NT2/D1 (cell line): Measurements from ENCODE around the gene LCOR.

Experiments used
- DNase-seq: peaks from one replicate; pipeline ENCODE4 v3.0.0-alpha.2; 2011; ENCODE audit warnings: low read depth, low spot score
- H3K27me3 ChIP-seq: 2 replicates; pipeline ENCODE4 v1.6.0; 2011; ENCODE audit warnings: mild to moderate bottlenecking; ENCODE audit not compliant: insufficient read length, insufficient read depth
- H3K36me3 ChIP-seq: 2 replicates; pipeline ENCODE4 v1.6.1; 2011; ENCODE audit warnings: mild to moderate bottlenecking, low read length, mixed read lengths; ENCODE audit not compliant: insufficient read depth, insufficient read length
- H3K4me1 ChIP-seq: 2 replicates; pipeline ENCODE4 v1.5.1; 2011; ENCODE audit not compliant: insufficient read depth, insufficient read length
- H3K4me3 ChIP-seq: 2 replicates; pipeline ENCODE4 v1.5.1; 2011; ENCODE audit warnings: low read depth; ENCODE audit not compliant: insufficient read length
- H3K9ac ChIP-seq: 2 replicates; pipeline ENCODE4 v1.6.0; 2011; ENCODE audit warnings: low read depth; ENCODE audit not compliant: insufficient read length
- H3K9me3 ChIP-seq: 2 replicates; pipeline ENCODE4 v1.5.1; 2011; ENCODE audit warnings: mild to moderate bottlenecking, low read length; ENCODE audit not compliant: insufficient read depth
- SUZ12 ChIP-seq: IDR thresholded peaks from 2 replicates; pipeline ENCODE4 v1.6.1; 2011; ENCODE audit not compliant: insufficient read length, insufficient read depth; ENCODE audit errors: extremely low read depth
- YY1 ChIP-seq: IDR thresholded peaks from 2 replicates; pipeline ENCODE4 v1.6.1; 2011; ENCODE audit not compliant: insufficient read length, insufficient read depth
- ZNF274 ChIP-seq: IDR thresholded peaks from 2 replicates; pipeline ENCODE4 v1.6.1; 2011; ENCODE audit warnings: mild to moderate bottlenecking, low read depth, low read length

The LCOR gene

DNA sequence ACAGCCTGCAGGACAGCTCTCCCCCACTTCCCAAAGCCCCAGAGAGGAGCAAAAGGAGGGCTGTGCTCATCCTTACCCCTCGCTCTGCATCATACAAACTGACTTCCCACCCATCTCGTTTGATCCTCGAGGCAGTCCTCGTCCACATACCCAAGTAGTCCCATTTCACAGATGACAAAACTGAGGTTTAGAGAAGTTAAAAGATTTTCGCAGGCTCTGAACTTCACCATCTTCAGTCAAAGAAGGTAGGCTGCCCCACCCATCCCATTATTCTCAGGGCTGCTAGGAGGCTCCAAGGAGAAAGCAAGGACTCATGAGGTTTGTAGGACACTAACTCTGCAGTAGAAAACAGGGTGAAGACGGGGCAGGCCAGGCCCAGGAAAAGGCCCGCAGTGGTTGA, 206.6 kb downstream of the LCOR start:
- H3K4me1 ChIP-seq: peaks cover 7% of the 10 kb centered on the region
- no peak overlapping the region for H3K9ac ChIP-seq
- no peak for DNase-seq
- TF ChIP-seq ZNF274: no peak
- no peak for TF ChIP-seq YY1
- no peak for TF ChIP-seq SUZ12
- H3K4me3 ChIP-seq: no peak overlapping the region
- H3K36me3 ChIP-seq: no peaks in the 10 kb centered on the region
- H3K9me3 ChIP-seq: no peaks in the 10 kb centered on the region
- H3K27me3 ChIP-seq: no peaks in the 10 kb centered on the region

DNA sequence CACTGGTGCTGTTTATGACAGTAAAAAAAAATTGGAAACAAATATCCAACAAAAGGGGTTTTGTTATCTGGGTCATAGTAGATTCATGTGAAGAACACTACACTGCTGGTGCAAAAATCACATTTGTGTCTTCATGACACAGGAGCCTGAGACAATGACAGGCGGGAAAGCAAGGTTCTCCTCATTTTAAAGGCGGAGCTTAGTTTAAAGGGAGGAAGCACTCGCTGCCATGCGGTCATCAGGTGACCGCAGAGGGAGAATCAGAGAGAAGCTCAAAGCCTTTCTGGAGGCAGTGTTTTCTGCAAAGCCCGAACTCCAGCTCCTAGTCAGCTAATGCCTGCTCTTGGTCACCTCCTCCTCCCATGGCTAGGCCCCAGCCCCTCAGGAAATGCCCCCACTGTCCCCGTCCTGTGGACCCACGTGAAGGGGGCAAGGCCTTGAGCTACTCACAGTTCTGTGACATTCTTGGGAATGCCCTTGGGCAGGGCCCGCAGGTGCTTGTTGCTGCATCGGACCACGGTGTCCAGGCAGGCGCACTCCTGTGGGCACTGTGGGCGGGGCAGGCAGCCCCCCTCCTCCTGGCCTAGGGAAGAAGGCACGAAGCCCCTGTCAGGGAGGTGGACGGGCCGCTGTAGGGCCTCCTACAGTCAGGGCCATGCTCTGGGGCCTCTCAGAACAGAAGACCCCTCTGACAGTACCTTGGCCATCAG, 207.6 kb downstream of the LCOR start:
- no peak for DNase-seq
- H3K9ac ChIP-seq: no peak overlapping the region
- no peak overlapping the region for H3K4me3 ChIP-seq
- H3K36me3 ChIP-seq: no peaks in the 10 kb centered on the region
- H3K9me3 ChIP-seq: no peaks in the 10 kb centered on the region
- peaks cover 7% of the 10 kb centered on the region for H3K4me1 ChIP-seq
- TF ChIP-seq YY1 (no peak), SUZ12 (no peak), ZNF274 (no peak)
- no peaks in the 10 kb centered on the region for H3K27me3 ChIP-seq

DNA sequence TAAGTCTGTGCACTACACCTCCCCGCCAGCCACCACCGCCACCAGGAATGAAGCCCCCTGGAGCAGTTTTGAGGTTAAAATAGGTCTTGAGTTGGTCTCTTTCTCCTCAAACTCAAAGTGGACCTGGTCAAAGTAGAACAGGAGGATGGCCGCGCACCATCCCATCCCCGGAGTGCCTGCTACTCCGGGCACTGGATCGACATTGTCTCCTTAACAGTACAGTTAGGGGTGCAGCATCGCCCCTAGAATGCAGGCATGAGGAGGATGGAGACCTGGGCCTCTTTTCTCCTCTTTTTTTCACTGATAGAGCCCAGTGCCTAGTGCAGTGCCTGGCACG, 208.1 kb downstream of the LCOR start:
- Histone ChIP-seq H3K4me1 (peaks cover 7% of the 10 kb centered on the region), H3K9ac (no peak overlapping the region), H3K27me3 (no peaks in the 10 kb centered on the region), H3K36me3 (no peaks in the 10 kb centered on the region), H3K4me3 (no peak overlapping the region), H3K9me3 (no peaks in the 10 kb centered on the region)
- no peak for TF ChIP-seq SUZ12
- no peak for TF ChIP-seq YY1
- TF ChIP-seq ZNF274: no peak
- DNase-seq: no peak

DNA sequence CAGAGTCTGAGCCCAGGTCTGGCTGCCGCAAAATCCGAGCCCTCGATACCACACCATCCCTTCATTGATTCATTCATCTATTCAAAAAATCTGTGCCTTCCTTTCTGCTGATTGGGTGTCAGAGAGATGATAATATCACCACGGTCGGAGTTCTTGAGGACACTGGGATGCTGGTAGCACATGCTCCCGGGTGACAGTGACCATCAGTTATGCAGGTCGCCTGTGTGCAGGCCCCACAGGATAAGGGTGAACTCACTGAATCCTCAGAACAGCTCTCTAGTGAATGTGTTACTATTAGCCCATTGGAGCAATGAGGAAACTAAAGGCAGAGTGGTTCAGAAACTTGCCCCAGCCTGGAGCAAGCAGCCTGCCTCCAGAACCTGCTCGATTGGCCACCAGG, 208.6 kb downstream of the LCOR start:
- H3K9me3 ChIP-seq: no peaks in the 10 kb centered on the region
- H3K4me3 ChIP-seq: no peak overlapping the region
- H3K27me3 ChIP-seq: no peaks in the 10 kb centered on the region
- DNase-seq: no peak
- TF ChIP-seq SUZ12 (no peak), YY1 (no peak), ZNF274 (no peak)
- H3K9ac ChIP-seq: no peak overlapping the region
- H3K4me1 ChIP-seq: peaks cover 3% of the 10 kb centered on the region
- H3K36me3 ChIP-seq: no peaks in the 10 kb centered on the region

DNA sequence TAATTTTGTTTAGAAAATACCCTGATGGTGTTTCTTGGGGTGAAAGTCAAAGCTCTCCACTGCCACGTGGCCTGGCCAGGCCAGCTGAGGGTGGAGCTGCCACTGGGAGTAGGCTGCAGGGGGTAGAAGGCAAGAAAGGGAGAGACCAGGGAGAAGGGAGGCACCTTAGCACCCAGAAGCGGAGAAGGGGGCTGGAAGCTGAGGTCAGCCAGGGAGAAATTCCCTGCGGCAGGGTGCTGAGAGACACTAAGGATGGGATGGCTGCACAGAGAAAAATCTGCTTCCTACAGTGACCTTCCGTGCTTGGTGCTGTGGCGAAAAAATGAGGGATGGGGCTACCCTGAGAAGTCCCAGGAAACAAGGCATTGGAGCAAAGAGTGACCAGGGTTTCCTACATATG, 210.0 kb downstream of the LCOR start:
- Histone ChIP-seq H3K4me3 (no peak overlapping the region), H3K4me1 (peaks cover 3% of the 10 kb centered on the region), H3K36me3 (no peaks in the 10 kb centered on the region), H3K9ac (no peak overlapping the region), H3K27me3 (no peaks in the 10 kb centered on the region), H3K9me3 (no peaks in the 10 kb centered on the region)
- TF ChIP-seq ZNF274 (no peak), SUZ12 (no peak), YY1 (no peak)
- no peak for DNase-seq

DNA sequence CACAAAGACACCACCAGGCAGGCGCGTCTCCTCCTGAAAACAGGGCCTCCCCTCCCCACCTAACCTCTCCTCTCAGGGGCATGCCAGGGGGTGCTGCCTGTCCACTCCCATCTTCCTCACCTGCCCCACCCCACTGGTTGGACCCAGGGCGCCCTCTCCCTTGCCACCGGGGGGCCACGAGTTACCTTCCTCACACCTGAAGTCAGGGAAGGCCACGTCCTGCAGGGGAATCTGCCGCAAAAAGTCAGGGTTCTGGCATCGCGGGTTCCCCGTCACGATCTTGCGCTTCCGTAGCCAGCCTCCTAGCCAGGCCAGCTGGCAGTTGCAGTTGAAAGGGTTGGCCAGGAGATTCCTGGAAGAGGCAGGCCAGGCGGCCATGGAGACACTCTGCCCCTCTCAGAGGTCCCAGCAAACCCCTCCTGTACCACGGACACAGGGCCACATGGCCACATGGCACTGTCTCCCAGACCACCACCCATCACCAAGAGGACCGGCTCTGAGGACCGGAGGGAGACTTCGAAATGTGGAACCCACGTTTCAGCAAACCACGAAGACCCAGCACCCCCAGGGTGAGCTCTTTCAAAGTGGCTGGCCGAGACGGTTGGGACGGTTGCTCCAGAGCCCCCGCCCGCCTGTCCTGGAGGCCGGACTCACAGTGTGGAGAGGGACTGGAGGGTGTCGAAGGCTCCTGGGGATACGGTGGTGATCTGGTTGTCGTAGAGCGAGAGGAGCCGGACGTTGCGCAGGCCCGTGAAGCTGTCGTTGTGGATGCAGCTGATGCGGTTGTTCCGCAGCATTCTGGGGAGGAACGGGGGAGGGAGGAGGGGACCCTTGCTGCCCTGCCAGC, 210.8 kb downstream of the LCOR start:
- Histone ChIP-seq H3K4me1 (peaks cover 3% of the 10 kb centered on the region), H3K4me3 (no peak overlapping the region), H3K9me3 (no peaks in the 10 kb centered on the region), H3K36me3 (no peaks in the 10 kb centered on the region), H3K27me3 (no peaks in the 10 kb centered on the region), H3K9ac (no peak overlapping the region)
- no peak for DNase-seq
- TF ChIP-seq YY1: no peak
- no peak for TF ChIP-seq SUZ12
- TF ChIP-seq ZNF274: no peak

DNA sequence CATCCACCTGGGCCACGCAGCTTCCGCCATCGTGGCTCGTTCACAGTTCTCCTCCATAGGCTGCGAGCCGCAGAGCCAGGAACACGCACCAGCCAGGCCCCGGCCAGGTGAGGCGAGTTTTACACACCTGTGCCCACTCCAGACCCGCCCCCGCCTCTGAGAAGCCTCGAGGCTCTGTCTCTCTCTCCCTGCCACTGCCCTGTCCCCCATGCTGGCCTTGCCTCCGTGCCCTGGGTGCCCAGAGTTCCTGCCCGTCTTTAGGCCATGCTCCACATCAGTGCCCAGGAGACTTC, 211.4 kb downstream of the LCOR start:
- Histone ChIP-seq H3K36me3 (no peaks in the 10 kb centered on the region), H3K9ac (no peak overlapping the region), H3K4me1 (peaks cover 5% of the 10 kb centered on the region), H3K4me3 (no peak overlapping the region), H3K9me3 (no peaks in the 10 kb centered on the region), H3K27me3 (no peaks in the 10 kb centered on the region)
- TF ChIP-seq SUZ12: no peak
- no peak for TF ChIP-seq ZNF274
- no peak for TF ChIP-seq YY1
- DNase-seq: no peak
